SK-N-SH (cell line): ENCODE data around the gene NR0B2. TPM values are rescaled to one million over a fixed set of nuclear protein-coding genes. Genes with fewer than 3 reads are reported as not detected.

Experiments
- CTCF ChIA-PET: fragments of 300-600, 350-600 bp; formaldehyde crosslinking; extraction: SDS; loops from one replicate; lab custom pipeline; 2021; lab: Yijun Ruan, JAX
- POLR2A ChIA-PET: fragments of 350-600 bp; sonication (Branson Sonifier 250); formaldehyde crosslinking; extraction: SDS; loops from one replicate; lab custom pipeline; 2020; ENCODE audit warnings: antibody characterized with exemption, inconsistent platforms; lab: Yijun Ruan, JAX
- DNase-seq: peaks from one replicate; pipeline ENCODE4 v3.0.0; 2012
- H2AFZ ChIP-seq: fragments of 200-600 bp; sonication (generic); 2 replicates; pipeline ENCODE4 v1.8.1; 2016; ENCODE audit warnings: antibody characterized with exemption, mild to moderate bottlenecking, low read depth
- H3F3A ChIP-seq: fragments of 200-600 bp; sonication (generic); replicated peaks from 2 replicates; pipeline ENCODE3; 2016; ENCODE audit warnings: antibody characterized with exemption, mild to moderate bottlenecking; ENCODE audit not compliant: insufficient read depth
- H3K27ac ChIP-seq, 2 experiments: fragments of 200-500 bp in 1 of 2; fragments of 200-600 bp in 1 of 2; sonication (Bioruptor generic) in 1 of 2; sonication (generic), shearing (Covaris generic) in 1 of 2; 2 replicates each; pipeline versions ENCODE4 v1.5.1 to v1.6.1; 2014 to 2016; ENCODE audit warnings: low read depth in 2 of 2, inconsistent platforms in 1 of 2, low read length in 1 of 2, mild to moderate bottlenecking in 1 of 2, mixed read lengths in 1 of 2
- H3K27me3 ChIP-seq: fragments of 200-600 bp; sonication (generic), shearing (Covaris generic); 2 replicates; pipeline ENCODE4 v1.6.1; 2016; ENCODE audit warnings: mixed run types; ENCODE audit not compliant: insufficient read depth
- H3K36me3 ChIP-seq, 2 experiments: fragments of 200-500 bp in 1 of 2; fragments of 200-600 bp in 1 of 2; sonication (Bioruptor generic) in 1 of 2; sonication (generic) in 1 of 2; replicated peaks in 1 of 2; 2 replicates each; pipeline versions ENCODE3 to v1.5.1; 2014 to 2016; ENCODE audit warnings: low read length in 1 of 2, mild to moderate bottlenecking in 1 of 2; ENCODE audit not compliant: insufficient read depth in 2 of 2, control insufficient read depth in 1 of 2
- H3K4me1 ChIP-seq, 2 experiments: fragments of 200-500 bp in 1 of 2; fragments of 200-600 bp in 1 of 2; sonication (Bioruptor generic) in 1 of 2; sonication (generic), shearing (Covaris generic) in 1 of 2; 2 replicates each; pipeline versions ENCODE4 v1.5.1 to v1.6.1; 2014 to 2016; ENCODE audit warnings: low read depth in 1 of 2, low read length in 1 of 2, mixed run types in 1 of 2; ENCODE audit not compliant: insufficient read depth in 2 of 2, control insufficient read depth in 1 of 2
- H3K4me2 ChIP-seq: fragments of 200-600 bp; sonication (generic), shearing (Covaris generic); 2 replicates; pipeline ENCODE4 v1.6.1; 2017; ENCODE audit warnings: mixed run types
- H3K4me3 ChIP-seq, 2 experiments: fragments of 200-500 bp in 1 of 2; fragments of 200-600 bp in 1 of 2; sonication (Bioruptor generic) in 1 of 2; sonication (generic), shearing (Covaris generic) in 1 of 2; 2 replicates each; pipeline versions ENCODE4 v1.5.1 to v1.8.1; 2014 to 2016; ENCODE audit warnings: low read depth in 2 of 2, inconsistent platforms in 1 of 2, low read length in 1 of 2, mild to moderate bottlenecking in 1 of 2, mixed read lengths in 1 of 2, moderate library complexity in 1 of 2
- H3K79me2 ChIP-seq: fragments of 200-600 bp; sonication (generic); 2 replicates; pipeline ENCODE4 v1.8.1; 2017; ENCODE audit warnings: mild to moderate bottlenecking; ENCODE audit not compliant: insufficient read depth
- H3K9ac ChIP-seq: fragments of 200-600 bp; sonication (generic); 2 replicates; pipeline ENCODE4 v1.6.1; 2017; ENCODE audit warnings: mixed run types
- H3K9me2 ChIP-seq: fragments of 200-600 bp; sonication (generic); 2 replicates; pipeline ENCODE4 v1.6.1; 2017; ENCODE audit warnings: mixed run types
- H3K9me3 ChIP-seq: fragments of 200-600 bp; sonication (generic); 2 replicates; pipeline ENCODE4 v1.6.1; 2017; ENCODE audit warnings: mixed run types, mild to moderate bottlenecking, moderate library complexity
- H4K20me1 ChIP-seq: fragments of 200-600 bp; sonication (generic); 2 replicates; pipeline ENCODE4 v1.6.1; 2017; ENCODE audit warnings: mild to moderate bottlenecking, mixed run types; ENCODE audit not compliant: insufficient read depth
- CHD2 ChIP-seq: fragments of 150-350 bp; IDR thresholded peaks from 2 replicates; pipeline ENCODE4 v1.6.1; 2018; ENCODE audit warnings: low read length; ENCODE audit not compliant: partially characterized antibody
- CTCF ChIP-seq: fragments of 200-600 bp; sonication (generic); IDR thresholded peaks from 2 replicates; pipeline ENCODE4 v1.6.1; 2017; ENCODE audit warnings: antibody characterized with exemption, mild to moderate bottlenecking, moderate library complexity
- ELF1 ChIP-seq: IDR thresholded peaks from 2 replicates; pipeline ENCODE4 v1.4.0; 2012
- GABPA ChIP-seq: IDR thresholded peaks from 2 replicates; pipeline ENCODE4 v1.4.0; 2012; ENCODE audit warnings: low read depth, mild to moderate bottlenecking
- GATA2 ChIP-seq: sonication (generic); formaldehyde crosslinking; IDR thresholded peaks from 2 replicates; pipeline ENCODE4 v1.5.0; 2020; ENCODE audit warnings: mild to moderate bottlenecking, missing genetic modification reagents
- MAX ChIP-seq: IDR thresholded peaks from 2 replicates; pipeline ENCODE4 v1.4.0; 2012; ENCODE audit warnings: low read depth
- MEF2A ChIP-seq: IDR thresholded peaks from 2 replicates; pipeline ENCODE4 v1.4.0; 2012; ENCODE audit warnings: low read depth, borderline replicate concordance
- MXI1 ChIP-seq: IDR thresholded peaks from 2 replicates; pipeline ENCODE4 v1.6.1; 2012; ENCODE audit warnings: mild to moderate bottlenecking, low read depth, low read length, improper control_type of control experiment
- NFIC ChIP-seq: IDR thresholded peaks from 2 replicates; pipeline ENCODE4 v1.4.0; 2012; ENCODE audit warnings: borderline replicate concordance
- NRF1 ChIP-seq: IDR thresholded peaks from 2 replicates; pipeline ENCODE4 v1.6.1; 2012; ENCODE audit warnings: low read depth, mild to moderate bottlenecking, low read length
- PBX3 ChIP-seq: IDR thresholded peaks from 2 replicates; pipeline ENCODE4; 2012
- POLR2AphosphoS5 ChIP-seq: IDR thresholded peaks from 2 replicates; pipeline ENCODE4 v1.6.1; 2012; ENCODE audit warnings: low read depth, low read length
- RCOR1 ChIP-seq: fragments of 150-350 bp; IDR thresholded peaks from 2 replicates; pipeline ENCODE4 v1.6.1; 2017; ENCODE audit warnings: antibody characterized with exemption, low read length
- RFX5 ChIP-seq: IDR thresholded peaks from 2 replicates; pipeline ENCODE4 v1.6.1; 2012; ENCODE audit warnings: mild to moderate bottlenecking, improper control_type of control experiment, low read length
- SIN3A ChIP-seq: IDR thresholded peaks from 2 replicates; pipeline ENCODE4 v1.6.1; 2012; ENCODE audit warnings: low read depth, mild to moderate bottlenecking, low read length, moderate library complexity, borderline replicate concordance
- SMC3 ChIP-seq: IDR thresholded peaks from 2 replicates; pipeline ENCODE4 v1.6.1; 2012; ENCODE audit warnings: low read depth, low read length, improper control_type of control experiment
- TCF12 ChIP-seq: IDR thresholded peaks from 2 replicates; pipeline ENCODE4 v1.4.0; 2012
- USF2 ChIP-seq: fragments of 150-350 bp; IDR thresholded peaks from 2 replicates; pipeline ENCODE4 v1.6.1; 2017; ENCODE audit warnings: antibody characterized with exemption, low read length, low read depth, borderline replicate concordance
- YY1 ChIP-seq: IDR thresholded peaks from 2 replicates; pipeline ENCODE4 v1.4.0; 2012; ENCODE audit warnings: low read depth, mild to moderate bottlenecking
- WGBS: methylation state at CpG from one replicate; pipeline ENCODE4 v1.1.6; 2017; ENCODE audit warnings: low lambda C conversion rate; 5-methylcytosine and 5-hydroxymethylcytosine counted together
- polyA plus RNA-seq, 3 experiments: library from polyadenylated mRNA; depleted of rRNA; stranded (reverse); fragments of >200 nt; gene quantifications; 2 replicates each; pipeline ENCODE4 v1.2.3, GENCODE V29; 2012

Gene NR0B2
- polyA plus RNA-seq, 1 of the 3 experiments (the other 2 are of a cell fraction), result not detected

- TF ChIP-seq MAX (peak; percentile 63; the same call in 1 of the 2 replicates), RCOR1 (no peak), GATA2 (no peak), CHD2 (peak; percentile 34), SMC3 (no peak), GABPA (peak; percentile 70), NRF1 (no peak), RFX5 (peak; percentile 59; the same call in 1 of the 2 replicates), NFIC (no peak), TCF12 (peak; percentile 50; the same call in 1 of the 2 replicates), PBX3 (peak; percentile 93), MXI1 (peak; percentile 83), MEF2A (no peak), POLR2AphosphoS5 (peak; percentile 89)
Observed at GRCh38 chr1:26864610-26865480, 48.9 kb downstream of the NR0B2 start (continued).

- Histone ChIP-seq H3K36me3 (no peaks in the 10 kb centered on the region), H3K79me2 (no peaks in the 10 kb centered on the region), H3K27ac (no peak overlapping the region), H3F3A (peaks cover 16% of the 10 kb centered on the region), H3K9me3 (no peaks in the 10 kb centered on the region), H4K20me1 (no peaks in the 10 kb centered on the region), H2AFZ (no peak overlapping the region), H3K9me2 (no peaks in the 10 kb centered on the region), H3K4me2 (peak overlapping the region; percentile 98; the same call in 1 of the 2 replicates), H3K9ac (no peak overlapping the region), H3K27me3 (no peaks in the 10 kb centered on the region), H3K4me1 (peaks cover 6 to 7% of the 10 kb centered on the region in 2 experiments; a peak in 2 of 4 replicates), H3K4me3 (no peak overlapping the region)
- TF ChIP-seq CHD2 (no peak), USF2 (no peak), CTCF (no peak), YY1 (no peak), SIN3A (no peak), ELF1 (no peak)
- 95% methylated on average over 10 of the region's 20 CpGs for WGBS
- DNase-seq, result no peak
- POLR2A ChIA-PET, result no interaction called here
- CTCF ChIA-PET, result interaction anchor here (0.6 to 1.2 kb wide), 4 partner anchors 14 to 276 kb away, joined by 3 to 4 read pairs (median 4); no protein-coding TSS in a partner anchor
Observed at GRCh38 chr1:26863685-26864077, 50.1 kb downstream of the NR0B2 start.
